IPS-18c (cell line): ENCODE data around the gene MFSD1.

Experiments used
- H3K4me3 ChIP-seq: 2 replicates; pipeline ENCODE4 v1.7.0; 2013; ENCODE audit warnings: low read depth, mild to moderate bottlenecking, low read length, moderate library complexity; ENCODE audit not compliant: insufficient read depth
- H3K9me3 ChIP-seq: one replicate; pipeline ENCODE4 v1.6.1; 2013; ENCODE audit warnings: mild to moderate bottlenecking, low read length, moderate library complexity; ENCODE audit not compliant: control insufficient read depth, insufficient read depth

The MFSD1 gene

DNA sequence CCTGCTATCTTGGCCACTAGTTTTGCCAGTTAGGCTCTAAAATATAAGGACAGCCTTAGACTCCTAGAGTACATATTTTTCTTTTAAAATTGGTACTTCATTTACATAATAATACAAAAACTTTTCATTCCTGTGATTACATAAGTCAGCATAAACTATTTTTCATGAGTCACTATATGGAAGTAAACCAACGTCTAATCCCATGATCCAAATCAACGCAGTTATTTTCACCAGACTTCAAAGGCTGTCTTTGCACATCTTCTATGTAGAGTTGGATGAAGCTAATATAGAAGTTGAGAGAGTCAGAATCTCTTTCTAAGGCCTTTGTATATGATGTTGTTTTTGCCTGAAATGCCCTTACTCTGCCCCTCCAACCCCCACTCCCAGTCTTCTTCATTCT, 7.6 kb upstream of the MFSD1 start:
- no peaks in the 10 kb centered on the region for H3K9me3 ChIP-seq
- no peak overlapping the region for H3K4me3 ChIP-seq

DNA sequence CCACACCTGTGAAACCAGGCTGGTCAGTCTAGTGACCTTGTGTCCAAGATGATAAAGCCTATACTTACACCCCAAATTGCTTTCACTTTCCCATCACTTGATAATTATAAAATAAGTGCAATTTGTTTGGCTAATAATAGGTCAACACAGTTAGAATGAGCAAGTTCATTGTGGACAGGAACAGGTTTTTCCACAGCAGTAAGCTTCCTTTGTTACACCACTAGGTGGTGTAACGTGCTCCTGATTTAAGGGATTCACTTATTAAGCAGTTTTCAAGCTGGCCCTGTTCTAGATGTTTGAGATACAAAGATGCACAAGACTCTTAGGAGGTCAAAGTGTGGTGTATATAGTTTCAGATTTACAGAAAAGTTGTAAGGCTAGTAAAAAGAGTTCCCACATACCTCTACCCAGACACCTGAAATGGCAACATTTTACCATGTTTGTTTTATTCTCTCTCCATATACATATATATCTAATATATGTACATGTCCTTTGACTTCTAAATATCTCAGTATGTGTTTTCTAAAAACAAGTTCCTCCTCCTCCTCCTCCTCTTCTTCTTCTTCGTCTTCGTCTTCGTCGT, 6.8 kb upstream of the MFSD1 start:
- Histone ChIP-seq H3K4me3 (no peak overlapping the region), H3K9me3 (no peaks in the 10 kb centered on the region)

DNA sequence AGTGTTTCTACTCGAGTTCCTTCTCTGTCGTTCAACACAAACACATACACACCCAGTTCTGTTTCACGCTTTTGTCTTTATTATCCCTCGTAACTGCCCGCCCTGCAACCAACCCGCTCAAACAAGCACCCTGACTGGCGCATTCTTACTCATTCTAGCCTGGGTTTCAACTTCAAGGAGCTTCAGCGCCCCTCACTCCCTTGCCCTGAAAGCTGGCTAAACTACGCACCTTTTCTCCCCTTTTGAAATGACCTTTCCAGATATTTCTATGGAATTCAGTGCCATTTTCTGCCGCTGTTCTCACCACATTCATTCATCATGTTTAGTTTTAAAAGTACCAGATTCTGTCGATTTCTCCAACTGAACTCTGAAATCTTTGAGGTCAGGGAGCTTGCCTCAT, 653 bp upstream of the MFSD1 start:
- Histone ChIP-seq H3K4me3 (peak overlapping the region; percentile 82), H3K9me3 (peaks cover 4% of the 10 kb centered on the region)

DNA sequence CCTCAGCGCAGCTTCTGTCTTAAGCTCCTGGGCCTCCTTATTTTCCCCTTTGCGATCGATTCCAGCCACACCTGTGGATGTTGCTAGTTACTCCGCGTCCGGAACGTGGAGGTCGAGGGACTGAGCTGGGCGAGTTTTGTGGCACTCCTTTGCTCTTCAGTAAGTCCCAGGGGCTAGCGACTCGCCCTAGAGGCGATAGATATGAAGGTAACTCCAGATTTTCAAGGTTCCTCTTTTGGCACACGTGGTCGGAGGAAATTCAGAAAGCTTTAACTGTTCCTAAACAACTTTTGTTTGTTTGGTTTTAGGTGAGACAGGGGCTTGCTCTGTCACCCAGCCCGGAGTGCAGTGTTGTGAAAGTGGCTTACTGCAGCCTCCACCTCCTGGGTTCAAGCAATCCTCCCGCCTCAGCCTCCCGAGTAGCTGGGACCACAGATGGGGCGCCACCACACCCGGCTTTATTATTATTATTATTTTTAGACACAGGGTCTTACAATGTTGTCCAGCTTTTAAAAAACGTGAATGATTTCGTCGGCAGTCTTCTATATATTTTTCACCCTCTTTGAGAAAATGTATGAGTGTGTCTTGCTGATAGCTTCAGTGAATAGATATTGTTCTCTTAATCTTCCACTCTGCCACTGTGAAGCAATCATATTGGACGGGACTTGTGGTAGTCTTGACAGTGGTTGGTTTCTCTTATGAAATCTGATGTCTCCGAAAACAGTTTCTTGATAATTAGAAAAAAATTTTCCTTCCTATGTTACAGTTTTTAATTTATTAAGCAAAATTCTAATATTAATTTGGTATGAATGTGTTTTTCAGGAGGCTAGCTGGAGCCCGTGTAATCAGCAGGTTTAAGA, 785 bp downstream of the MFSD1 start:
- peaks cover 4% of the 10 kb centered on the region for H3K9me3 ChIP-seq
- peak overlapping the region; percentile 82 for H3K4me3 ChIP-seq

DNA sequence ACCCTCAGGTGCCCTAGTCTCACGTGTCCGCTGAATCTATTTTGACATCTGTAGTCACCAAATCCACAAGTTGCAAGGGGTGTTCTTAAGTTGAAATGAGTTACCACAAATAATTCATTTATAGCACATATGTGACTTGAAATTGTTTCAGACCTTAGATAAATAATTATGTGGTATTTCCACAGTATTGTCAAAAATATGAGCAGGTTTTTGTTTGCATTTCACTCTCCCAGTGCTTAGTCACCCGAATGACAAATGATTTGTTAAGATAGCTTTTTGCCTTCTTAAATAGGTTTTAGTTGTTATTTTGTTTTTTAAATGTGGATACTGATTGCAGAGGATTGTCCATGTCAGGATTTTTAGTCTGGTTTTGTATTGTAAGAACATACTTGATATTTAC, 2.6 kb downstream of the MFSD1 start:
- H3K4me3 ChIP-seq = no peak overlapping the region
- peaks cover 4% of the 10 kb centered on the region for H3K9me3 ChIP-seq

DNA sequence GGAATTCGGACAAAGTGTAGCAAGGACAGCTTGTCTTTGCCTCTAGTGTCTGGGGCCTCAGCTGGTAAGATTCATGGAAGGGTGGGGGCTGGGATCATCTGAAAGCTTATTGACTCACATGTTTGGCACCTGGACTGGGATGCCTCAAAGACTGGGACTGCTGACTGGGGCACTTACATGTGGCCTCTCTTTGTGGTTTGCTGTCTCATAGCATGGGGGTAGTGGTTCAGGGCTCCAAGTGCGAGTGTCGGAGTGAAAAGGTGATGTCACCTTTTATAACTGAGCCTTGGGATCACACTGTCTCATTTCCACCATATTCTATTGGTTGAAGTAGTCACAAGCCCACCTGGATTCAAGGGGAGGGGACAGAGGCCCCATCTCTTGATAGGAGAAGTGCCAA, 6.8 kb downstream of the MFSD1 start:
- Histone ChIP-seq H3K9me3 (no peaks in the 10 kb centered on the region), H3K4me3 (no peak overlapping the region)

DNA sequence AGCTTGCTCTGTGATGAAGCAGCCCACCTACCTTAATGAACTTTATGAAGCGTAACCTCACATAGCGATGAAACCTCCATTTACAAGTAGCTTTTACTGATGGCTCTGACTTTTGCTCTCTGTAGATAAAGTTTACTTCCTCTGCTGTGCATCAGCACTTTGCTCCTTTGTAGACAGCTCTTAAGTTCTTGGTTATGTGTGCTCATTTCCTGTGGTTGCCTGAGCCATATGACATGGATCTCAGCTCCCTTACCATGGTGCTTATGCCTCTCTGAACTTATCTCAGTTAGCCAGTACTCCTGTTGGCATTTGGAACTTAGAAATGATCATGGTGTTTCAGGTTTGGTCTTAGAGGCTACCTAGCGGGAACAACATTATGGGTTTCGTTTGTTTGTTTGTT, 7.8 kb downstream of the MFSD1 start:
- Histone ChIP-seq H3K4me3 (no peak overlapping the region), H3K9me3 (no peaks in the 10 kb centered on the region)

DNA sequence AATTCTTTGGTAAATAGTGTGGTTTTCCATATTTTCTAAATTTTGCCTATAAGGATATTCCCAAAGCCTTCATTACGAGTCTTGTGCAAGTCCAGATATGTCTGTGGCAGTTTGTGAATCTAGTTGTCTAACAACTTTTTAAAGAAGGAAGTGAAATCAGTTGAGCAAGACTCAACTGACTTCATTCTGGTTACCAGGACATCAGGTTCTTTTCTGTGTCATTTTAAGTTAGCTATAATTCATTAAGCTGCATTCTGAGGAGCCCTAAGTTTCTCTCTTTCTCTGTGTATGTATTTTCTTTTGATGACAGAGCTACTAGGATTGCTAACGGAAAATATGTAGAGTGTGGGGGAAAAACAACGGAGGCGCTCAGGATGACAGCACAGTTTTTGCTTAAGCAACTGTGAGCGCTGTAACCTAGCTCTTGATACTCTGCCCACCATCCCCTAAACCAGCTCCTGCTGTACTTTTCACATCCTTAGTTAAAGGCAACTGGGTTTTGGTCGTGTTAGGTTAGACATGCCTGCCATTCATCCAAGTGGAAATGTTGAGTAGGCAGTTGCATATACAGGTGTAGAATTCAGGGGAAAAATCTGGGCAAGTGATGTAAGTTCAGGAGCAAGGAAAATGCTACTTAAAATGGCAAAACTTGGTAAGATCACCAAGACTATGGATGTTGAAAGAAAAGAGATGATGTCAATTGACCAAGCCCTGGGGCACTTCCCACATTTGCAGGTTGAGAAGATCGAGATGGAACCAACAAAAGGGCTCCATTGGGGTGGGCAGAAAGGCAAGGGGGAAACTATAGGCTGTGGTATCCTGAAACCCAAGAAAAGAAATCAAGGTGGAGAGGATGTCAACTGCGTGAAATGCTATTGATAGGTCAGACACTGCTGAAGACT, 9.2 kb downstream of the MFSD1 start:
- no peak overlapping the region for H3K4me3 ChIP-seq
- H3K9me3 ChIP-seq = no peaks in the 10 kb centered on the region

DNA sequence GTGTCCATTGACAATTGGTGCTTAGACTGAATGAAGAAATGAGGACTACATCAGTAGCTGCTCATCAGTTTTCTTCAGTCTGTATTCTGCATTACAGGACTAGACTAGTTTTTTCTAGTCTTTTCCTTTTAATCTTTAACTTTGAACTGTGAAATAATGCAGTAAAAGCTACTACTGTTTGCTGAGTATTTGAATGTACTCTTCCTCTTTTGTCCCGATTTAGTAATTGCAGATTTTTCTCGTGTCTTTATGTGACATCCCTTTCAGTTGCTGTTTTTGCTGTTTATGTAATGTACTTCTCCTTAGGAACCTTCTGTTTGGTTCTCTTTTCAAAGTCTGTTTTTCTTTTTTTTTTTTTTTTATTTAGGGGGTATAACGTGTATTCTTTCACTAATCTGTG, 17.4 kb downstream of the MFSD1 start:
- Histone ChIP-seq H3K9me3 (no peaks in the 10 kb centered on the region), H3K4me3 (no peak overlapping the region)

DNA sequence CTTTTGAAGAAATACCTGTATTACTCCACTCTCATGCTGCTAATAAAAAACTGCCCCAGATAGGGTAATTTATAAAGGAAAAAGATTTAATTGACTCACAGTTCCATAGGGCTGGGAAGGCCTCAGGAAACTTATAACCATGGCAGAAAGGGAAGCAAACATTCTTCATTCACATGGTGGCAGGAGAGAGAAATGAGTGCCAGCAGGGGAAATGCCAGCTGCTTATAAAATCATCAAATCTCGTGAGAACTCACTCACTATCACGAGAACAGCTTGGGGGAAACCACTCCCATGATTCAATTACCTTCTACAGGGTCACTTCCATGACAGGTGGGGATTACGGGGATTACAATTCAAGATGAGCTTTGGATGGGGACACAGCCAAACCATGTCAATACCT, 18.7 kb downstream of the MFSD1 start:
- Histone ChIP-seq H3K9me3 (no peaks in the 10 kb centered on the region), H3K4me3 (no peak overlapping the region)

DNA sequence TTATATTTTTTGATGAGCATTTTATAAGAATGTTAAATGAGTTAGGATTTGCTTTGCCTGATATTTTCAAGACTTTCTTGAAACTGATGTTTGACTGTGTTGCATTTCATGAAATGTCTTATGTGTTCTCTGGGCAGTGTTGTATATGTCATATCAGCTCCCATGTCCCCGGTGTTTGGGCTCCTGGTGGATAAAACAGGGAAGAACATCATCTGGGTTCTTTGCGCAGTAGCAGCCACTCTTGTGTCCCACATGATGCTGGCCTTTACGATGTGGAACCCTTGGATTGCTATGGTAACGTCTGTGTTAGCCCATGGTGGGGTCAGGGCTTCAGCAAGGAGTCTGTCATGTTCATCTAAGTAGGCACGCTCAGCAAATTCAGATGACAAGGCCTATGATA, 20.0 kb downstream of the MFSD1 start:
- no peaks in the 10 kb centered on the region for H3K9me3 ChIP-seq
- no peak overlapping the region for H3K4me3 ChIP-seq

DNA sequence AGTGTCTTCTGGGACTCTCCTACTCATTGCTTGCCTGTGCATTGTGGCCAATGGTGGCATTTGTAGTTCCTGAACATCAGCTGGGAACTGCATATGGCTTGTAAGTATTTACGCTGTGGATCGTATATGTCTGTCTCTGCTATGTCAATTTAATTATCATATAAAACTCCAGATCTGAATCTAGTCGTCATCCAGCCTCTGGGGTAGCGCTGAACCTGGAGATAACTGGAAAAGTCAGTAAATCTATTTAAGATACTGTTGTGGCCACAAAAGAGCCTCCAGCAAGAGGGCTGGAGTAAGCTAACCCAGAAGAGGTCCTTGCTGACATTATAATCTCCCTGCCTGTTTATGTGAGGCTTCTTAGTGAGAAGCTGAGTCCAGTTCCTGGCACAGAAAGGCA, 21.6 kb downstream of the MFSD1 start:
- no peaks in the 10 kb centered on the region for H3K9me3 ChIP-seq
- no peak overlapping the region for H3K4me3 ChIP-seq

DNA sequence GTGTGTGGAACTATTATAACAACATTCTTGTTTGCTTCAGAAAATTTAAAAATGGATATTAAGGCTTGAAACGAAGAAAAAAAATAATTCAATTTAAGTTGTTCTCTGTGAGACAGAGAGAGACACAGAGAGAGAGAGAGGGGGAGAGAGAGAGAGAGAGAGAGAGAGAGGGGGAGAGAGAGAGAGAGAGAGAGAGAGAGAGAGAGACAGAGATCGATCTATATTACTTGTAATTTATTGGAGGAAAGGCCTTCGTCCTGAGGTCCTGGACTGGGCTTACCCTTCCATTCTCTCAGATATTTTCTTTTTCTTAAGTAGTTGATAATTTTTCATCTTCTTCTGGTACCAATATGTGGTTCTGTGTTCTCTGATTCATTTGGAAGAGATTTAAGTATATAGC, 25.9 kb downstream of the MFSD1 start:
- Histone ChIP-seq H3K4me3 (no peak overlapping the region), H3K9me3 (no peaks in the 10 kb centered on the region)

DNA sequence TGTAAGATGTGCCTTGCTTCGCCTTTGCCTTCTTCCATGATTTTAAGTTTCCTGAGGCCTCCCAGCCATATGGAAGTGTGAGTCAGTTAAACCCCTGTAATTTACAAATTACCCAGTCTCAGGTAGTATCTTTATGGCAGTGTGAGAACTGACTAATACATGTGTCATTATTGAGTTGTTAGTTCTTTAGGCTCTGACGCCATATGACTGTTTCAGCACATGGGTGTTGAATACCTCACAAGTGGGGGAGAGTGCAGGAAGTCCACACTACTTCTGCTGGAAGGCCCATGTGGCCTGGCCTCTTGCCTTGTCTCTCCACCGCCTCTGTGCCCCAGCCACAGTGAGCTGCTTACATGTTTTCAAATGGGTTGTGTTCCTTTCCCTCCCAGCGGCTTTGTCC, 28.5 kb downstream of the MFSD1 start:
- no peaks in the 10 kb centered on the region for H3K9me3 ChIP-seq
- no peak overlapping the region for H3K4me3 ChIP-seq

DNA sequence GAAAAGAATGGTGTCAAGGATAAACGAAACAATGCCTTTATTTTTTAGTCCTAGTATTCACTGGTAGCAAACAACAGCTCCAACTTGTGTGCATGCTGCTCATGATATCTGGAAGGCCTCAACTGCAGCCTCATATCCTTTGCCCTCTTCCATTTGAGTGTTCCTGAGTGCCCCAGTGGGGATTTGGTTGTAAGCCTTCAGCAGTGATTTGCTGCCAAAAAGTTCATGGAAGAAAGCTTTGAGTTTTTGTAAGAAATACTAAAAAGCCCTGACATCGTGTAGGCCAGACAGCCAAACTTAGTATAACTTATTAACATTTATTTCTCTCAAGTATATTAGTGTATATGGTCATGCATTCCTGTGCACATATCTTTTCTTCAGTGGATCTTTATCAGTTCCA, 30.0 kb downstream of the MFSD1 start:
- no peaks in the 10 kb centered on the region for H3K9me3 ChIP-seq
- H3K4me3 ChIP-seq = no peak overlapping the region

DNA sequence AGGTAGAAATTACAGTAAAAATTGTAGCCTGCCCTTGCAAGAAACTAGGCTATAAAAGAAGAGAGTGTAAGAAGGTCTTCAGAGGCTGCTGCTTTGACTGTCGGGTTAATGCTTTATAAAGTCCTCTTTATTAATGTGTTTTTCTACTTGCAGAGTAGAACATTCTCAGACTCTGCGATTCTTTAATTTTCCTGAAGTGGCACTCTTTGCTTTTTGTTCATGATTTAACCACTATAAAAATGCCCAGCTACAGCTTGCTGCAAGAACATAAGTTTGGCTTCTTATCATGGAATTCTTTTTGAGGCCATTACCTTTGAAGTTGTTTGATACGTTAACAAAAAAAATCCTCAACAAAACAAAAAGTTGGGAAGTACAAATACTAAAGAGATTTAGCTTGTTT, 33.8 kb downstream of the MFSD1 start:
- Histone ChIP-seq H3K9me3 (no peaks in the 10 kb centered on the region), H3K4me3 (no peak overlapping the region)

DNA sequence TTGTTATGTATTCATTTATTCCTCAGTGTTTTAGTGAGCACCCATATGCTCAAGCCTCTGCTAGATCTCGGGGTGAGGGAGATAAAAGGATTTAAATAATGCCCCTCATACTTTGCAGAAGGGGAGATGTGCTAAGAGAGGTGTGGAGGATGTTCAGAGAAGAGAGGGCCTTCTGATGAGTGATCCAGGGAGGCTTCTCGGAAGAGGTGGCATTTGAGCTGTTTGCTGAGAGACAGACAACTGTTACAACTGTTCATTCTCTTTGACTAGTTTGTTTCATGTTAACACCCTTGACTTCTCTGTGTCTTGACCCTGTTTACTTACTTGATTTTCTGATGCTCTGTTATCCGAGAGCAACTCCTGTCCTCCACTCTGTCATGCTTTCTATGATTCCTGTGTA, 34.5 kb downstream of the MFSD1 start:
- Histone ChIP-seq H3K4me3 (no peak overlapping the region), H3K9me3 (no peaks in the 10 kb centered on the region)

DNA sequence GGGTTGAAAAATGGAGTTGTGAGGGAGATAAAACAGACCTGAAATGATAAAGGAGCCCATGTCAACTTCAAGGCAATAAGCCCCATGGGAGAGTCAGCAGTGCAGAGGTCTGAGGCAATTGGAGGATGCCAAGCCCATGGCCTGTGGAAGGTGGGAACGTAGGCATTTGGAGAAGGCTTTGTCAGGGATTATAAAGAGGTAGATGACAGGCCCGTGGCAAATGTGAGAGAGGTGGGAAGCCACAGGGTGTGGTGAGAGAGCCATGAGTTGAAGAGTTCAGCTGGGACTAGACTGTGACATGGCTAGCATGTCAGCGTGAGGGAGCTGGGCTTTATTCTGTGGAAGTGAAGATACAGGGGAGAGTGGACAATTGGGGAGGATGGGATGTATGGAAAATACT, 35.4 kb downstream of the MFSD1 start:
- H3K4me3 ChIP-seq = no peak overlapping the region
- H3K9me3 ChIP-seq = no peaks in the 10 kb centered on the region
